ENCODE results near the gene TACSTD2.
"Not testable (repeated sequence)": the region's sequence is repeated elsewhere in the genome, so short reads cannot be mapped to it uniquely, and the experiment has no call there.

The TACSTD2 gene

GRCh38 chr1:58555393-58555792 lies 21.7 kb downstream of the TACSTD2 start:
- FAIRE-seq, result no peak

- no peak for FAIRE-seq
Observed at GRCh38 chr1:58551186-58552140, 25.6 kb downstream of the TACSTD2 start.

- FAIRE-seq, result not testable (repeated sequence)
Observed at GRCh38 chr1:58549291-58549690, 27.8 kb downstream of the TACSTD2 start.

GRCh38 chr1:58548371-58548770 lies 28.7 kb downstream of the TACSTD2 start:
- FAIRE-seq, result no peak

- peak; percentile 69 for FAIRE-seq
Observed at GRCh38 chr1:58546520-58547308, 30.3 kb downstream of the TACSTD2 start, which contains the start of gene OMA1. OMA1 (minus strand) TSS chr1:58546726; CDS start chr1:58539294, 7,432 bp downstream.

- no peak for FAIRE-seq
Observed at GRCh38 chr1:58545591-58546519, 31.2 kb downstream of the TACSTD2 start.

- no peak for FAIRE-seq
Observed at GRCh38 chr1:58543260-58543659, 33.8 kb downstream of the TACSTD2 start.

DNA sequence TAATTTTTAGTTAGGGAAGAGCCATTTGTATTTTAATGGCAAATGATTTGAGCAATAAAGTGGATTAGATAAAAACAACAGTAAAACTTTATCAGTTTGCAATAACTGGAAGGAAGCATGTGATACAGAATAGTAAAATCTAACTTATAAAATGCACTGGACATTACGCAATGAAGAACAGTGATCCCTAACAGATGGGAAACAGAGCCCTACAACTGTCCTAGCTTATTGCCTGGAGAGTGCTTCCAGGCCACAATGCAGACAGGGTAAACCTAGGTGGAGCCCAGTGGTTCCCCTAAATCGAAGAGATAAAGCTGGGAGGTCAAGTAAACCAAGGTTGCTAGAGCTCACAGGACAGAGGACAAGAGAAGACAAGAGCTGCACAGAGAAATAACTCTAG lies 37.5 kb downstream of the TACSTD2 start:
- no peak for FAIRE-seq

- no peak for FAIRE-seq
Observed at GRCh38 chr1:58538821-58539220, 38.2 kb downstream of the TACSTD2 start.

GRCh38 chr1:58531842-58532241 lies 45.2 kb downstream of the TACSTD2 start:
- not testable (repeated sequence) for FAIRE-seq

DNA sequence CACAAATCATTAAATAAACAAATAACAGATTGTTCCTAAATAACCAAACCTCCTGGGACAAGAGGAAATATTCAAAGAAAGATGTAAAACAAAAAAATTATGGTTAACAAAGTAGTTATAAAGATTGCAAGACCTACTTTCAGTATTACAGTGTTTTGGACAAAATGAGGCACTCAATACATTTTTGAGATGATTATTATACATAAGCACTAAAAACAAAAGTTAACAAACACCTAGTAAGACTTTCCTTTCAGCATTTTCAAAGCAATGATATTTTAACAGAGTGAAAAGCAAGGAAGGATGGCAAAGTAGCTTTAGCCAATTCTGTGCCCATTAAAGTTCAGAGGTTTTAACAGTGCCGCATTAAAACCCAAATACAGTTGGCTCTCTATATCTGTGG lies 47.8 kb downstream of the TACSTD2 start:
- FAIRE-seq, result no peak

DNA sequence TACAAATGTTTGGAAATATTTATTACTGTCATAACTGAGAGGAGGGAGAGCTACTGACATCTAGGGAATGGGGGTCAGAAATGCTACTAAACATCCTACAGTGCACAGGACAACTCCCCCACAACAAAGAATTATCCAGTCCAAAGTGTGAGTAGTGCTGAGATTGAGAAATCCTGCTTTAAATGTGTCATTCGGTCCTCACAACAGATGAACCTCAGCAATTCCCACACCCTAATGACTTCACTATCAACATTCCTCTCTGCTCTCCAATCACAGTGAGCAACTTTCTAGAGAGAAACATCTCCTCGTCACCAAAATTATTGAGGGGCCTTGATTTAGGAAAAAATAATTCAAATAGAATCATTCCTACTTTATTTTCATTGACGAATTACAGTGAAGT lies 48.5 kb downstream of the TACSTD2 start:
- FAIRE-seq, result no peak
